ENCODE results near the gene NXT2.

DNA sequence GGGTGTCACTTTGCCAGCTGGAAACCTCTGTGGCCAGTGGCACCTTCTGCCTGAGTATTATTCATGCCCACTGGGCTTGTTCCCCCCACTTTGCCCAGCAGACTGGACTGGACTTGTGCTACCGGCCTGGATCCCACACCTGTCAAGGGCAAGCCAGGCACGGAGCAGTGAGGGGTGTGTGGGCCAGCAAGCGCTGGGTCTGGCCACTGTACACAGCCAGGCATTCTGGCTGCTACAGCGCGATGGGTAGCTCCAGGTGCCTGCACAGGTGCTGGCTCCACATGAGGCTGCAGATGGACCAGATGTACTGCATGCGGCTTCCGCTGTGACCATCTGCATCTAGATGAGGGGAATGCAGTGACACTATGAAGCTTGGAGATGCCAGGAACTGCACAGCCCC, 48.8 kb downstream of the NXT2 start:
- TF ChIP-seq POLR2A (IDR thresholded peaks at IDR 0.05; ENCODE audit: low read depth, low read length) (no peak), TAF1 (IDR thresholded peaks at IDR 0.05; ENCODE audit: borderline replicate concordance, low read depth, low read length) (no peak), POLR2AphosphoS5 (IDR thresholded peaks at IDR 0.05; ENCODE audit: low read depth, low read length) (no peak)

Measured in GM12892 (cell line).